ENCODE data around the gene D2HGDH. TPM values are rescaled to one million over a fixed set of nuclear protein-coding genes. Genes with fewer than 3 reads are reported as not detected.

The D2HGDH gene
- total and polyA plus RNA-seq, 2 of the 13 experiments (the other 11 are each of a cell fraction or from before 2014, with no cell fraction given), result 19.2 to 20.3 TPM

GRCh38 chr2:241774419-241775222 lies 40.2 kb downstream of the D2HGDH start (continued):
- TF ChIP-seq ZNF280D (CRISPR knock-in tag; IDR thresholded peaks at IDR 0.05), result no peak; the same call in 1 of the 2 replicates
- TF ChIP-seq PBX2 (CRISPR knock-in tag; IDR thresholded peaks at IDR 0.05), result no peak
- TF ChIP-seq, protein P1, sequence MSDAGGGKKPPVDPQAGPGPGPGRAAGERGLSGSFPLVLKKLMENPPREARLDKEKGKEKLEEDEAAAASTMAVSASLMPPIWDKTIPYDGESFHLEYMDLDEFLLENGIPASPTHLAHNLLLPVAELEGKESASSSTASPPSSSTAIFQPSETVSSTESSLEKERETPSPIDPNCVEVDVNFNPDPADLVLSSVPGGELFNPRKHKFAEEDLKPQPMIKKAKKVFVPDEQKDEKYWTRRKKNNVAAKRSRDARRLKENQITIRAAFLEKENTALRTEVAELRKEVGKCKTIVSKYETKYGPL (CRISPR knock-in tag; IDR thresholded peaks at IDR 0.05), result no peak
- TF ChIP-seq, protein P2, sequence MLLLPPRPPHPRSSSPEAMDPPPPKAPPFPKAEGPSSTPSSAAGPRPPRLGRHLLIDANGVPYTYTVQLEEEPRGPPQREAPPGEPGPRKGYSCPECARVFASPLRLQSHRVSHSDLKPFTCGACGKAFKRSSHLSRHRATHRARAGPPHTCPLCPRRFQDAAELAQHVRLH (CRISPR knock-in tag; IDR thresholded peaks at IDR 0.05; ENCODE audit: borderline replicate concordance, low read depth), result no peak
- no peak for TF ChIP-seq HMGXB3 (CRISPR knock-in tag; IDR thresholded peaks at IDR 0.05; ENCODE audit: borderline replicate concordance)
- TF ChIP-seq ZBTB26 (CRISPR knock-in tag; IDR thresholded peaks at IDR 0.05; ENCODE audit: borderline replicate concordance), result peak; percentile 13; the same call in 1 of the 2 replicates
- TF ChIP-seq NFYB (CRISPR knock-in tag; IDR thresholded peaks at IDR 0.05), result 0 out of 2 replicates have a peak, but pooled peaks have one; percentile 15
- TF ChIP-seq, protein P3, sequence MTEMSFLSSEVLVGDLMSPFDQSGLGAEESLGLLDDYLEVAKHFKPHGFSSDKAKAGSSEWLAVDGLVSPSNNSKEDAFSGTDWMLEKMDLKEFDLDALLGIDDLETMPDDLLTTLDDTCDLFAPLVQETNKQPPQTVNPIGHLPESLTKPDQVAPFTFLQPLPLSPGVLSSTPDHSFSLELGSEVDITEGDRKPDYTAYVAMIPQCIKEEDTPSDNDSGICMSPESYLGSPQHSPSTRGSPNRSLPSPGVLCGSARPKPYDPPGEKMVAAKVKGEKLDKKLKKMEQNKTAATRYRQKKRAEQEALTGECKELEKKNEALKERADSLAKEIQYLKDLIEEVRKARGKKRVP (CRISPR knock-in tag; IDR thresholded peaks at IDR 0.05), result peak in 1 of 2 experiments; percentile 63; a peak in 1 of 4 replicates
- TF ChIP-seq, protein P4, sequence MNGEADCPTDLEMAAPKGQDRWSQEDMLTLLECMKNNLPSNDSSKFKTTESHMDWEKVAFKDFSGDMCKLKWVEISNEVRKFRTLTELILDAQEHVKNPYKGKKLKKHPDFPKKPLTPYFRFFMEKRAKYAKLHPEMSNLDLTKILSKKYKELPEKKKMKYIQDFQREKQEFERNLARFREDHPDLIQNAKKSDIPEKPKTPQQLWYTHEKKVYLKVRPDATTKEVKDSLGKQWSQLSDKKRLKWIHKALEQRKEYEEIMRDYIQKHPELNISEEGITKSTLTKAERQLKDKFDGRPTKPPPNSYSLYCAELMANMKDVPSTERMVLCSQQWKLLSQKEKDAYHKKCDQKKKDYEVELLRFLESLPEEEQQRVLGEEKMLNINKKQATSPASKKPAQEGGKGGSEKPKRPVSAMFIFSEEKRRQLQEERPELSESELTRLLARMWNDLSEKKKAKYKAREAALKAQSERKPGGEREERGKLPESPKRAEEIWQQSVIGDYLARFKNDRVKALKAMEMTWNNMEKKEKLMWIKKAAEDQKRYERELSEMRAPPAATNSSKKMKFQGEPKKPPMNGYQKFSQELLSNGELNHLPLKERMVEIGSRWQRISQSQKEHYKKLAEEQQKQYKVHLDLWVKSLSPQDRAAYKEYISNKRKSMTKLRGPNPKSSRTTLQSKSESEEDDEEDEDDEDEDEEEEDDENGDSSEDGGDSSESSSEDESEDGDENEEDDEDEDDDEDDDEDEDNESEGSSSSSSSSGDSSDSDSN (CRISPR knock-in tag; IDR thresholded peaks at IDR 0.05), result no peak; the same call in 1 of the 2 replicates
- TF ChIP-seq ZNF329 (CRISPR knock-in tag; IDR thresholded peaks at IDR 0.05; ENCODE audit: low read depth), result peak; percentile 68; the same call in 1 of the 2 replicates

All from HepG2 (cell line).